Mucosa of stomach (tissue), 1 donor: ENCODE data around the gene PACS2.
A peak's percentile ranks its signal among the peaks of the same experiment; 100 is the strongest.
"Not testable (repeated sequence)": the region's sequence is repeated elsewhere in the genome, so short reads cannot be mapped to it uniquely, and the experiment has no call there.

Experiments used
- H3K27me3 ChIP-seq: one replicate; pipeline ENCODE4 v1.7.0; 2013; ENCODE audit warnings: mild to moderate bottlenecking, low read length; ENCODE audit not compliant: control insufficient read depth, insufficient read depth
- H3K36me3 ChIP-seq: one replicate; pipeline ENCODE4 v1.7.0; 2013; ENCODE audit warnings: low read length; ENCODE audit not compliant: control insufficient read depth, insufficient read depth
- H3K4me1 ChIP-seq: one replicate; pipeline ENCODE4 v1.7.0; 2013; ENCODE audit warnings: mild to moderate bottlenecking, low read length; ENCODE audit not compliant: control insufficient read depth, insufficient read depth
- H3K4me3 ChIP-seq: one replicate; pipeline ENCODE4 v1.7.0; 2013; ENCODE audit warnings: low read length
- H3K9ac ChIP-seq: one replicate; pipeline ENCODE4 v1.7.0; 2013; ENCODE audit warnings: mild to moderate bottlenecking, low read length, moderate library complexity
- H3K9me3 ChIP-seq: one replicate; pipeline ENCODE4 v1.7.0; 2013; ENCODE audit warnings: mild to moderate bottlenecking, low read length, moderate library complexity; ENCODE audit not compliant: control insufficient read depth
- donor health status: Pancreatic carcinoma.

The PACS2 gene

GRCh38 chr14:105294142-105294597 is 20.4 kb upstream of the PACS2 start:
- Histone ChIP-seq H3K36me3 (no peaks in the 10 kb centered on the region), H3K9ac (no peak overlapping the region), H3K27me3 (no peaks in the 10 kb centered on the region), H3K4me3 (no peak overlapping the region), H3K4me1 (no peaks in the 10 kb centered on the region), H3K9me3 (no peaks in the 10 kb centered on the region)

- H3K9me3 ChIP-seq, H3K9ac ChIP-seq, H3K36me3 ChIP-seq, H3K4me3 ChIP-seq, H3K27me3 ChIP-seq, H3K4me1 ChIP-seq: not testable (repeated sequence)
Measured at GRCh38 chr14:105297311-105297710, 17.2 kb upstream of the PACS2 start.

- Histone ChIP-seq H3K4me1 (peaks cover 8% of the 10 kb centered on the region), H3K9me3 (no peaks in the 10 kb centered on the region), H3K27me3 (no peaks in the 10 kb centered on the region)
Measured at GRCh38 chr14:105299654-105300541, 14.7 kb upstream of the PACS2 start.

GRCh38 chr14:105300542-105301102 is 13.9 kb upstream of the PACS2 start, which contains the start of gene BRF1:
TSS of gene BRF1 (minus strand) at chr14:105301001. CDS start at chr14:105300629, 372 bp downstream.
- Histone ChIP-seq H3K4me1 (peaks cover 8% of the 10 kb centered on the region), H3K4me3 (peak within 1 kb of the TSS; percentile 46), H3K27me3 (no peaks in the 10 kb centered on the region), H3K9me3 (no peaks in the 10 kb centered on the region), H3K36me3 (no peaks in the 10 kb centered on the region), H3K9ac (peak within 1 kb of the TSS; percentile 81)

More at GRCh38 chr14:105299654-105300541, 14.7 kb upstream of the PACS2 start:
- Histone ChIP-seq H3K9ac (peak overlapping the region; percentile 81), H3K4me3 (peak overlapping the region; percentile 33), H3K36me3 (no peaks in the 10 kb centered on the region)

- H3K9ac ChIP-seq, result peak overlapping the region; percentile 81
- peak overlapping the region; percentile 46 for H3K4me3 ChIP-seq
- no peaks in the 10 kb centered on the region for H3K9me3 ChIP-seq
- H3K4me1 ChIP-seq, result peaks cover 8% of the 10 kb centered on the region
- H3K27me3 ChIP-seq, result no peaks in the 10 kb centered on the region
- H3K36me3 ChIP-seq, result no peaks in the 10 kb centered on the region
Measured at GRCh38 chr14:105301103-105301914, 13.2 kb upstream of the PACS2 start.

GRCh38 chr14:105301915-105302249 is 12.7 kb upstream of the PACS2 start:
- not testable (repeated sequence) for H3K9me3 ChIP-seq, H3K4me1 ChIP-seq, H3K36me3 ChIP-seq, H3K4me3 ChIP-seq, H3K27me3 ChIP-seq
- H3K9ac ChIP-seq, result peak overlapping the region; percentile 28

GRCh38 chr14:105303949-105304348 is 10.6 kb upstream of the PACS2 start:
- no peaks in the 10 kb centered on the region for H3K9me3 ChIP-seq
- H3K4me3 ChIP-seq, result no peak overlapping the region
- H3K36me3 ChIP-seq, result no peaks in the 10 kb centered on the region
- peaks cover 8% of the 10 kb centered on the region for H3K4me1 ChIP-seq
- H3K9ac ChIP-seq, result no peak overlapping the region
- no peaks in the 10 kb centered on the region for H3K27me3 ChIP-seq

- H3K27me3 ChIP-seq, result no peaks in the 10 kb centered on the region
- no peak overlapping the region for H3K9ac ChIP-seq
- H3K4me1 ChIP-seq, result peaks cover 4% of the 10 kb centered on the region
- no peak overlapping the region for H3K4me3 ChIP-seq
- H3K9me3 ChIP-seq, result no peaks in the 10 kb centered on the region
- no peaks in the 10 kb centered on the region for H3K36me3 ChIP-seq
Measured at GRCh38 chr14:105304565-105304964, 10.0 kb upstream of the PACS2 start.

- H3K9me3 ChIP-seq, result no peaks in the 10 kb centered on the region
- H3K27me3 ChIP-seq, result no peaks in the 10 kb centered on the region
- no peaks in the 10 kb centered on the region for H3K4me1 ChIP-seq
- no peaks in the 10 kb centered on the region for H3K36me3 ChIP-seq
- H3K4me3 ChIP-seq, result no peak overlapping the region
- H3K9ac ChIP-seq, result no peak overlapping the region
Measured at GRCh38 chr14:105305345-105305744, 9.2 kb upstream of the PACS2 start.

GRCh38 chr14:105305791-105306190 is 8.8 kb upstream of the PACS2 start:
- H3K36me3 ChIP-seq, result no peaks in the 10 kb centered on the region
- H3K4me1 ChIP-seq, result no peaks in the 10 kb centered on the region
- no peak overlapping the region for H3K9ac ChIP-seq
- H3K4me3 ChIP-seq, result no peak overlapping the region
- H3K9me3 ChIP-seq, result no peaks in the 10 kb centered on the region
- no peaks in the 10 kb centered on the region for H3K27me3 ChIP-seq

- H3K36me3 ChIP-seq, result no peaks in the 10 kb centered on the region
- no peak overlapping the region for H3K4me3 ChIP-seq
- H3K4me1 ChIP-seq, result no peaks in the 10 kb centered on the region
- H3K27me3 ChIP-seq, result no peaks in the 10 kb centered on the region
- no peaks in the 10 kb centered on the region for H3K9me3 ChIP-seq
- H3K9ac ChIP-seq, result no peak overlapping the region
Measured at GRCh38 chr14:105307052-105307727, 7.4 kb upstream of the PACS2 start.
